Stomach (tissue), 4 donors: Measurements from ENCODE around the gene AIFM3.

Source experiments
- CTCF ChIP-seq, 7 experiments: fragments of 450-650 bp in 4 of 7; fragments of 200-600 bp in 3 of 7; sonication (generic) in 3 of 7; IDR thresholded peaks; one replicate each; pipeline ENCODE4 v1.5.1; 2016 to 2019; ENCODE audit warnings: antibody characterized with exemption in 7 of 7, control low read depth in 2 of 7, mild to moderate bottlenecking in 1 of 7
- POLR2A ChIP-seq, 4 donors: fragments of 450-650 bp; IDR thresholded peaks; one replicate each; pipeline ENCODE4 v1.6.1; 2016; ENCODE audit warnings: antibody characterized with exemption in 4 of 4, control low read depth in 2 of 4, mild to moderate bottlenecking in 1 of 4, moderate library complexity in 1 of 4
- POLR2AphosphoS5 ChIP-seq, 3 donors: sonication (generic); formaldehyde crosslinking; IDR thresholded peaks; one replicate each; pipeline ENCODE4 v1.6.1; 2016; ENCODE audit warnings: antibody characterized with exemption in 3 of 3

GRCh38 chr22:20989323-20990138, 22.5 kb downstream of the AIFM3 start:
- TF ChIP-seq CTCF (IDR thresholded peaks at IDR 0.05) (no peak), POLR2AphosphoS5 (IDR thresholded peaks at IDR 0.05) (no peak), POLR2A (IDR thresholded peaks at IDR 0.05) (no peak)
